ENCODE data around the gene TMEM38A. TPM values are rescaled to one million over a fixed set of nuclear protein-coding genes. Genes with fewer than 3 reads are reported as not detected.

The TMEM38A gene
- total and polyA plus RNA-seq, 9 of the 15 experiments (the other 6 are each of a cell fraction or from before 2014, with no cell fraction given) = 0.35 to 2.1 (median 1.2) TPM

DNA sequence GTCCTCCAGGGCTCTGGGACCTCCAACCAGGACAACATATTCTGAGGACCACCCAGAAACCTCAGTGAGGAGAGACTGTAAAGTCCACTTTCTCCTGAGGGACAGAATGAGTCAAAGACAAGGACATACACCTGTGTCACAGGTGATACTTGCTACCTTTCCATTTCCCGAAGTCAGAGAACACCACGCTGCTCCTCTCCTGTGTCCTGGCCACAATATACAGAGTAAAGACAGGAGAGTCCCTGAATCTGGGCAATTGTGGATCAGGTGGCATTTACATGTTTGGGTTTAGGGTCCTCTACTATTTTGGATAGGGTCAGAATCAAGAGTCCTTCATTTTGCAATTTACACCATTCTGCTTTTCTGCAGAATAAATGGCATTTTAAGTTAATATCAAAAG lies 37.9 kb upstream of the TMEM38A start:
- H3K36me3 ChIP-seq (ENCODE audit: control insufficient read depth, insufficient read depth, low read length) = peaks cover 48% of the 10 kb centered on the region
- no peak overlapping the region for H3K4me2 ChIP-seq (ENCODE audit: insufficient read depth, low read length)
- H3K27ac ChIP-seq (ENCODE audit: extremely low read depth, low read depth, low read length) = no peak overlapping the region
- in situ Hi-C loops (cut with MboI) (no loop called here), intact Hi-C loops (cut with micrococcal nuclease) (loop anchor here (10.0 kb wide), 1 partner anchor 78 kb away; the partner anchor contains the start of gene CHERP)
- CTCF ChIA-PET (ENCODE audit: low intra/inter-chr PET ratio) = no interaction called here
- H3K4me1 ChIP-seq (replicated peaks in 1 of 2; ENCODE audit: control insufficient read depth in 2 of 2, insufficient read depth in 2 of 2, low read length in 2 of 2) = peaks cover 6 to 14% of the 10 kb centered on the region in 2 experiments; a peak in 4 of 5 replicates
- POLR2A ChIA-PET = interaction anchor here (0.6 to 1.8 kb wide), 4 partner anchors 9 to 46 kb away, joined by 3 to 5 read pairs (median 3); no protein-coding TSS in a partner anchor
- H3K9me3 ChIP-seq (replicated peaks; ENCODE audit: control insufficient read depth, insufficient read depth, low read depth, low read length) = no peaks in the 10 kb centered on the region
- no peak for DNase-seq (ENCODE audit: extremely low read depth in 1 of 4, low spot score in 3 of 4)
- no peak overlapping the region for H3K4me3 ChIP-seq
- peaks cover 88% of the 10 kb centered on the region for H4K20me1 ChIP-seq (replicated peaks; ENCODE audit: control insufficient read depth, insufficient read depth, low read length)
- H2AFZ ChIP-seq (ENCODE audit: low read depth, low read length) = no peak overlapping the region
- H3K79me2 ChIP-seq (ENCODE audit: control insufficient read depth, insufficient read depth, low read length) = peaks cover 100% of the 10 kb centered on the region
- no peak for FAIRE-seq
- BruUV-seq (replicated peaks) = no TSS peak
- H3K9me1 ChIP-seq (ENCODE audit: control insufficient read depth, insufficient read depth, low read length) = peaks cover 5% of the 10 kb centered on the region
- H3K27me3 ChIP-seq (ENCODE audit: control insufficient read depth in 2 of 2, insufficient read depth in 2 of 2, low read length in 2 of 2) = no peaks in the 10 kb centered on the region
- 100% methylated on average over 2 of the region's 2 CpGs for WGBS (ENCODE audit: insufficient coverage, low coverage, missing lambda C conversion rate)
- no peak overlapping the region for H3K9ac ChIP-seq (ENCODE audit: insufficient read depth in 1 of 2, low read depth in 2 of 2, low read length in 2 of 2)
- ATAC-seq = no peak
- no peak for TF ChIP-seq NONO (IDR thresholded peaks at IDR 0.05; ENCODE audit: low read depth in 2 of 2, low read length in 1 of 2)
- no peak for TF ChIP-seq SRSF3 (IDR thresholded peaks at IDR 0.05; ENCODE audit: insufficient read depth, low read length)
- TF ChIP-seq ZNF12 (CRISPR knock-in tag; IDR thresholded peaks at IDR 0.05) = no peak
- TF ChIP-seq, protein P1, sequence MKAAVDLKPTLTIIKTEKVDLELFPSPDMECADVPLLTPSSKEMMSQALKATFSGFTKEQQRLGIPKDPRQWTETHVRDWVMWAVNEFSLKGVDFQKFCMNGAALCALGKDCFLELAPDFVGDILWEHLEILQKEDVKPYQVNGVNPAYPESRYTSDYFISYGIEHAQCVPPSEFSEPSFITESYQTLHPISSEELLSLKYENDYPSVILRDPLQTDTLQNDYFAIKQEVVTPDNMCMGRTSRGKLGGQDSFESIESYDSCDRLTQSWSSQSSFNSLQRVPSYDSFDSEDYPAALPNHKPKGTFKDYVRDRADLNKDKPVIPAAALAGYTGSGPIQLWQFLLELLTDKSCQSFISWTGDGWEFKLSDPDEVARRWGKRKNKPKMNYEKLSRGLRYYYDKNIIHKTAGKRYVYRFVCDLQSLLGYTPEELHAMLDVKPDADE (conservative IDR thresholded peaks at IDR 0.05; ENCODE audit: control insufficient read depth, low read depth, low read length) = no peak
- no peak for TF ChIP-seq JUND (IDR thresholded peaks at IDR 0.05; ENCODE audit: borderline replicate concordance, low read depth, low read length)
- no peak for TF ChIP-seq JUND (tag; IDR thresholded peaks at IDR 0.05; ENCODE audit: borderline replicate concordance, low read depth, low read length)
- TF ChIP-seq ZNF41 (CRISPR knock-in tag; conservative IDR thresholded peaks at IDR 0.05) = no peak
- TF ChIP-seq SP2 (IDR thresholded peaks at IDR 0.05; ENCODE audit: extremely low read depth, low read depth, low read length, poor library complexity, severe bottlenecking) = no peak
- TF ChIP-seq, protein P2, sequence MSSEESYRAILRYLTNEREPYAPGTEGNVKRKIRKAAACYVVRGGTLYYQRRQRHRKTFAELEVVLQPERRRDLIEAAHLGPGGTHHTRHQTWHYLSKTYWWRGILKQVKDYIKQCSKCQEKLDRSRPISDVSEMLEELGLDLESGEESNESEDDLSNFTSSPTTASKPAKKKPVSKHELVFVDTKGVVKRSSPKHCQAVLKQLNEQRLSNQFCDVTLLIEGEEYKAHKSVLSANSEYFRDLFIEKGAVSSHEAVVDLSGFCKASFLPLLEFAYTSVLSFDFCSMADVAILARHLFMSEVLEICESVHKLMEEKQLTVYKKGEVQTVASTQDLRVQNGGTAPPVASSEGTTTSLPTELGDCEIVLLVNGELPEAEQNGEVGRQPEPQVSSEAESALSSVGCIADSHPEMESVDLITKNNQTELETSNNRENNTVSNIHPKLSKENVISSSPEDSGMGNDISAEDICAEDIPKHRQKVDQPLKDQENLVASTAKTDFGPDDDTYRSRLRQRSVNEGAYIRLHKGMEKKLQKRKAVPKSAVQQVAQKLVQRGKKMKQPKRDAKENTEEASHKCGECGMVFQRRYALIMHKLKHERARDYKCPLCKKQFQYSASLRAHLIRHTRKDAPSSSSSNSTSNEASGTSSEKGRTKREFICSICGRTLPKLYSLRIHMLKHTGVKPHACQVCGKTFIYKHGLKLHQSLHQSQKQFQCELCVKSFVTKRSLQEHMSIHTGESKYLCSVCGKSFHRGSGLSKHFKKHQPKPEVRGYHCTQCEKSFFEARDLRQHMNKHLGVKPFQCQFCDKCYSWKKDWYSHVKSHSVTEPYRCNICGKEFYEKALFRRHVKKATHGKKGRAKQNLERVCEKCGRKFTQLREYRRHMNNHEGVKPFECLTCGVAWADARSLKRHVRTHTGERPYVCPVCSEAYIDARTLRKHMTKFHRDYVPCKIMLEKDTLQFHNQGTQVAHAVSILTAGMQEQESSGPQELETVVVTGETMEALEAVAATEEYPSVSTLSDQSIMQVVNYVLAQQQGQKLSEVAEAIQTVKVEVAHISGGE (CRISPR knock-in tag; IDR thresholded peaks at IDR 0.05) = no peak
- TF ChIP-seq BRD9 (IDR thresholded peaks at IDR 0.05; ENCODE audit: low read depth, partially characterized antibody) = no peak
- no peak for TF ChIP-seq EGR1 (conservative IDR thresholded peaks at IDR 0.05)
- TF ChIP-seq, protein P3, sequence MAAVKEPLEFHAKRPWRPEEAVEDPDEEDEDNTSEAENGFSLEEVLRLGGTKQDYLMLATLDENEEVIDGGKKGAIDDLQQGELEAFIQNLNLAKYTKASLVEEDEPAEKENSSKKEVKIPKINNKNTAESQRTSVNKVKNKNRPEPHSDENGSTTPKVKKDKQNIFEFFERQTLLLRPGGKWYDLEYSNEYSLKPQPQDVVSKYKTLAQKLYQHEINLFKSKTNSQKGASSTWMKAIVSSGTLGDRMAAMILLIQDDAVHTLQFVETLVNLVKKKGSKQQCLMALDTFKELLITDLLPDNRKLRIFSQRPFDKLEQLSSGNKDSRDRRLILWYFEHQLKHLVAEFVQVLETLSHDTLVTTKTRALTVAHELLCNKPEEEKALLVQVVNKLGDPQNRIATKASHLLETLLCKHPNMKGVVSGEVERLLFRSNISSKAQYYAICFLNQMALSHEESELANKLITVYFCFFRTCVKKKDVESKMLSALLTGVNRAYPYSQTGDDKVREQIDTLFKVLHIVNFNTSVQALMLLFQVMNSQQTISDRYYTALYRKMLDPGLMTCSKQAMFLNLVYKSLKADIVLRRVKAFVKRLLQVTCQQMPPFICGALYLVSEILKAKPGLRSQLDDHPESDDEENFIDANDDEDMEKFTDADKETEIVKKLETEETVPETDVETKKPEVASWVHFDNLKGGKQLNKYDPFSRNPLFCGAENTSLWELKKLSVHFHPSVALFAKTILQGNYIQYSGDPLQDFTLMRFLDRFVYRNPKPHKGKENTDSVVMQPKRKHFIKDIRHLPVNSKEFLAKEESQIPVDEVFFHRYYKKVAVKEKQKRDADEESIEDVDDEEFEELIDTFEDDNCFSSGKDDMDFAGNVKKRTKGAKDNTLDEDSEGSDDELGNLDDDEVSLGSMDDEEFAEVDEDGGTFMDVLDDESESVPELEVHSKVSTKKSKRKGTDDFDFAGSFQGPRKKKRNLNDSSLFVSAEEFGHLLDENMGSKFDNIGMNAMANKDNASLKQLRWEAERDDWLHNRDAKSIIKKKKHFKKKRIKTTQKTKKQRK (IDR thresholded peaks at IDR 0.05; ENCODE audit: borderline replicate concordance, low read depth, low read length) = no peak
